AG04450 (cell line): Measurements from ENCODE around the gene ATXN1. TPM values are rescaled to one million over a fixed set of nuclear protein-coding genes. Genes with fewer than 3 reads are reported as not detected.

Source experiments
- CTCF ChIA-PET: fragments of 300-600, 350-600 bp; formaldehyde crosslinking; extraction: SDS; loops from one replicate; lab custom pipeline; 2022; ENCODE audit warnings: antibody characterized with exemption, inconsistent platforms; lab: Charles Lee
- POLR2A ChIA-PET: fragments of 350-600 bp; formaldehyde crosslinking; extraction: SDS; loops from one replicate; lab custom pipeline; 2021; ENCODE audit warnings: antibody characterized with exemption, inconsistent platforms; lab: Yijun Ruan, JAX
- DNase-seq: peaks from one replicate; pipeline ENCODE4 v3.0.0-alpha.2; 2011; ENCODE audit warnings: low read depth, low spot score
- H3K27ac ChIP-seq: one replicate; pipeline ENCODE4 v1.5.1; 2012; ENCODE audit warnings: low read depth, low read length, control low read depth
- H3K27me3 ChIP-seq: one replicate; pipeline ENCODE4 v1.6.0; 2012; ENCODE audit warnings: low read length; ENCODE audit not compliant: control insufficient read depth, insufficient read depth
- H3K4me3 ChIP-seq: 2 replicates; pipeline ENCODE4 v1.5.1; 2011; ENCODE audit warnings: mild to moderate bottlenecking, low read depth, low read length, control low read depth
- H3K9me3 ChIP-seq: 2 replicates; pipeline ENCODE4 v1.5.1; 2012; ENCODE audit warnings: low read length; ENCODE audit not compliant: control insufficient read depth, insufficient read depth
- CTCF ChIP-seq: IDR thresholded peaks from 2 replicates; pipeline ENCODE4 v1.5.1; 2011; ENCODE audit warnings: low read depth, low read length, control low read depth, inconsistent platforms
- polyA plus RNA-seq: library from polyadenylated mRNA; depleted of rRNA; stranded (reverse); fragments of >200 nt; gene quantifications from 2 replicates; pipeline ENCODE4 v1.2.3, GENCODE V29; 2011

Gene ATXN1
- polyA plus RNA-seq, 1 experiment = 12.6 TPM

- H3K9me3 ChIP-seq = no peaks in the 10 kb centered on the region
- CTCF ChIA-PET = interaction anchor here (1.1 to 1.6 kb wide), 5 partner anchors 10 to 416 kb away, joined by 3 to 6 read pairs (median 4); no protein-coding TSS in a partner anchor
- TF ChIP-seq CTCF = no peak
- peak overlapping the region; percentile 53 for H3K27ac ChIP-seq
- no peak overlapping the region for H3K4me3 ChIP-seq
- DNase-seq = no peak
- POLR2A ChIA-PET = interaction anchor here (0.6 to 1.4 kb wide), 5 partner anchors 11 to 113 kb away, joined by 3 to 12 read pairs (median 5); partner anchors contain the start of gene ATXN1
- no peaks in the 10 kb centered on the region for H3K27me3 ChIP-seq
Observed at GRCh38 chr6:16748025-16748319, 13.3 kb downstream of the ATXN1 start.

- no peak for TF ChIP-seq CTCF
- ChIA-PET CTCF (interaction anchor here (1.1 to 1.6 kb wide), 8 partner anchors 10 to 416 kb away, joined by 3 to 6 read pairs (median 4); no protein-coding TSS in a partner anchor), POLR2A (interaction anchor here (0.6 to 1.4 kb wide), 6 partner anchors 12 to 583 kb away, joined by 3 to 12 read pairs (median 6); partner anchors contain the start of gene ATXN1)
- peak overlapping the region; percentile 53 for H3K27ac ChIP-seq
- no peak for DNase-seq
- H3K9me3 ChIP-seq = no peaks in the 10 kb centered on the region
- H3K4me3 ChIP-seq = no peak overlapping the region
- H3K27me3 ChIP-seq = no peaks in the 10 kb centered on the region
Observed at GRCh38 chr6:16747232-16748024, 13.8 kb downstream of the ATXN1 start.

GRCh38 chr6:16746812-16747211 lies 14.4 kb downstream of the ATXN1 start:
- ChIA-PET POLR2A (interaction anchor here (0.6 to 1.3 kb wide), 2 partner anchors 14 to 584 kb away, joined by 6 to 7 read pairs; partner anchors contain the start of gene ATXN1), CTCF (interaction anchor here (0.6 to 1.6 kb wide), 7 partner anchors 11 to 340 kb away, joined by 3 to 6 read pairs (median 3); no protein-coding TSS in a partner anchor)
- no peak overlapping the region for H3K27ac ChIP-seq
- H3K4me3 ChIP-seq = no peak overlapping the region
- TF ChIP-seq CTCF = no peak
- H3K9me3 ChIP-seq = no peaks in the 10 kb centered on the region
- DNase-seq = no peak
- no peaks in the 10 kb centered on the region for H3K27me3 ChIP-seq

- H3K27ac ChIP-seq = no peak overlapping the region
- H3K9me3 ChIP-seq = no peaks in the 10 kb centered on the region
- no peaks in the 10 kb centered on the region for H3K27me3 ChIP-seq
- no peak for DNase-seq
- H3K4me3 ChIP-seq = no peak overlapping the region
- ChIA-PET POLR2A (no interaction called here), CTCF (interaction anchor here (0.6 to 1.3 kb wide), 4 partner anchors 12 to 340 kb away, joined by 3 to 4 read pairs (median 3); no protein-coding TSS in a partner anchor)
- no peak for TF ChIP-seq CTCF
Observed at GRCh38 chr6:16746401-16746800, 14.9 kb downstream of the ATXN1 start.
